Activated CD4-positive, alpha-beta T cell treated with anti-CD3 and anti-CD28 coated beads for 24 hours (primary cell): ENCODE measurements around the gene BRIX1.

Source experiments
- DNase-seq, 2 donors: peaks; one replicate each; pipeline ENCODE4 v3.0.0-alpha.2; 2020; ENCODE audit warnings: low read depth in 2 of 2

The BRIX1 gene, protein sequence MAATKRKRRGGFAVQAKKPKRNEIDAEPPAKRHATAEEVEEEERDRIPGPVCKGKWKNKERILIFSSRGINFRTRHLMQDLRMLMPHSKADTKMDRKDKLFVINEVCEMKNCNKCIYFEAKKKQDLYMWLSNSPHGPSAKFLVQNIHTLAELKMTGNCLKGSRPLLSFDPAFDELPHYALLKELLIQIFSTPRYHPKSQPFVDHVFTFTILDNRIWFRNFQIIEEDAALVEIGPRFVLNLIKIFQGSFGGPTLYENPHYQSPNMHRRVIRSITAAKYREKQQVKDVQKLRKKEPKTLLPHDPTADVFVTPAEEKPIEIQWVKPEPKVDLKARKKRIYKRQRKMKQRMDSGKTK

DNA sequence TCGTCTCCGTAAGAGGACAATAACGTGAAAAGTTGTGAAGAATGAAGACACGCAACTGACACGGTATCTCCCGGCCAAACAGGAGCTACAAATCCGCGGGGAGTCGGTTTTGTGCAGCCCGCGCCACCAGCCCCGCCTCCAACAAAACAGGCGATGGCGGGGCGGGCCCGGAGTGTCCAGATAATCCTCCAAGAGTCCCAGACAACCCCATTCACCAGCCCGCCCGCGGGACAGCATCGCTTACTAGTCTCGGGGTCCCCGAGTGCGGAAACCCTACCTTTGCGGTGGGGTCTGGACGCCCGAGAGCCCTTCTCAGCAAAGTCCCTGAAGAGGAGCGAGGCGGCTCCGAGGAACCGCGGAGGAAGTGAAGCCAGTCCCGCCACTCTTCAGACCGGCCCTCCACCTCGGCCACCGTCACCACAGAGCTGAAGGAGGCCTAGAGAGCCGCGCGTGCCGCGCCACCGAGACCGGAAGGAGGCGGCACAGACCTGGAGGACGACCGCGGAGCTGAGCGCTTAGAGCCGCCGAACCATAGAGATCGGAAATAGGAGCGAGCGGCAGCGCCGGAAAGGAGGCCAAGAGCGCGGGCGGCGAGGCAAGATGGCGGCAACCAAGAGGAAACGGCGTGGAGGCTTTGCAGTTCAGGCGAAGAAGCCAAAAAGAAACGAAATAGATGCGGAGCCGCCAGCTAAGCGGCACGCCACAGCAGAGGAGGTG is at the start of gene BRIX1, which contains the start of gene RAD1:
Gene BRIX1, plus strand, starts transcription at position 573 of the 717 bp plus-strand sequence. Its CDS starts 28 bp downstream, at position 601.
Gene RAD1, minus strand, starts transcription at position 366 of the 717 bp plus-strand sequence. CDS start 612 bp downstream, outside the sequence.
- DNase-seq: peak; percentile 89 to 91

DNA sequence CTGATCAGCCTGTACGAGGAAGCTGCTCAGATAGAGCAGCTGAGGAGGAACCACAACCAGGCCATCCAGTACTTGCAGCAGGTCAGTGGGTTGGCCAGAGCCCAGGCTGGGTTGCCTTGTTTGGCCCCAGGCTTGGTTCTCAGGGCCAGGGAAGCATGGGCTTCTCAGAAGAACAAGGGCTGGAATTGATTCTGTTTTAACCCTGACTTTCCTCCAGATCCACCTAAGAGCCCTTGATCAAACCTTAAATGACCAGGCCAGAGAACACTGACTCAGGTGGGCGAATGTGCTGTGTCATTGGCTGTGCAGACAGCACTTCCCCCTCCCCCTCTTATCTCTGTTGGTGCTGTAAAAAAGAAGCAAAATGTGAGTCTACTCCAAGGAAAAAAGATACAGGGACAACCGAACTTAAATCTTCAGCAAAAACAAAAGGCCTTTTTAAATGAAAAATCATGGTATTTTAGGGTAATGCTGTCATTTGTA is 48.5 kb upstream of the BRIX1 start:
- no peak for DNase-seq

DNA sequence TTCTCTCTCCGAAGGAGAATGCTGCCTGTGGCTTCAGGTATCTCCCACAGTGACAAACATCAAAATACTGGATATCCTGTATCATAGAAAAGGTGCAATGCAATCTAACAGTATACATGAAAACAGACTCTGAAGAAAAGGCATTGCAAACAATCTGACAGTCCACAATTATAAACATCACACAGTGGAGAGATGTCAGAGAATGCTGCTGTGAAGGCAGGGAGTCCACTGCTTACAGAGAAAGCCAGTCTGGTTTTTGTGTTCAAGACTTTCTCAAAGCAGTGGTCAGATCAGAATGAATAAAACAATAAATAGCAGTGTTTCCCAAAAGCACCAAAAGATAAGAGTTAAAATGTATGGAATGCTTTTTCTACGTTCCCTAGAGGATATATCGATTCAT is 47.9 kb upstream of the BRIX1 start:
- DNase-seq: no peak

DNA sequence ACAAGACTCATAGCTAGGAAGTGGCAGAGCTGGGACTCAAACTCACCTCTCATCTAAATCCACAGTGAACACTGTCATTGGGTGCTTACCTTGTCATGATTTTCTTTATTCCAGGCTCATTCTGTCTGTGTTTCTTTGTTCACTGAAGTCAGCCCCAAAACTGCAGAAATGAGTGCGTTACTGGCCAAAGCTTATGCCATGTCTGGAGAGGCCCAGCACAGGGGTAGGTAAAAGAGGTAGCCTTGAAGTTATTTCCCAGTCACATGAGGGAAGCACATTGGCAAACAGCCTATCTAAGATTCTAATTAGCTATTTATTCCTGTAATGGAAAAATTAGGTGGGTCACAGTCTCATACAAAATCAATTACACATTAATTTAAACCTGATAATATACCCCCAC is 46.7 kb upstream of the BRIX1 start:
- no peak for DNase-seq

DNA sequence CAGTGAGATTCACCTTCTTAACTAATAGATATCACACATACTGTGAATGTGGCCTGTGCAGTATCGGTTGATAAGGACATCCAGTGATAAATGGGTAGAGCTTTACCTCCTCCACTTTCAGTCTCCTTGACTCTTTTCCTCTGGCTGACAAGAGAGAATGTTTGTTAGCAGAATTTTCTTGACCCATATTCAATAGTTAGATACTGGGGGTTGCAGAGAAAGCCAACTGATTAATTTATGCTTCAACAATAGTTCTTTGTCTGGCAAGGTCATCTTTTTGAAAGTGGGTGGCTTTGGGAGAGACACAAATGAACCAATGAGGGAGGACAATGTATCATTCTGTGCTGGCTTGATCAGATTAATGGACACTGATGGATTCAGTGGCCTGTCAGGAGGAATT is 46.3 kb upstream of the BRIX1 start:
- no peak for DNase-seq

DNA sequence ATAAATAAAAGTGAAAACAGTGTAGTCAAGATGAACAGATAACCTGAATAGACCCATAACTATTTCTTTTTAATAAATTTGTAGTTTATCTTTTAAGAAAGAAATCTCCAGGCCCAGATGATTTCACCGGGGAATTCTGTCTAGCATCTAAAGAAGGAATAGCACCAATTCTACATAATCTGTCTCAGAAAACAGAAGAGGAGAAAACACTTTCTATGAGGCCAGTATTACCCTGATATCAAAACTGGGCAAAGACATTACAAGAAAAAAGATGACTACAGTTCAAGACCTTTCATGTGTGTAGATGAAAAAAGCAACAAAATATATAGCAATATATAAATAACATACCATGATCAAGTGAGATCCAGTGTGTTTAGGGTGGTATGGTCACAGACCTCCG is 45.1 kb upstream of the BRIX1 start:
- no peak for DNase-seq

DNA sequence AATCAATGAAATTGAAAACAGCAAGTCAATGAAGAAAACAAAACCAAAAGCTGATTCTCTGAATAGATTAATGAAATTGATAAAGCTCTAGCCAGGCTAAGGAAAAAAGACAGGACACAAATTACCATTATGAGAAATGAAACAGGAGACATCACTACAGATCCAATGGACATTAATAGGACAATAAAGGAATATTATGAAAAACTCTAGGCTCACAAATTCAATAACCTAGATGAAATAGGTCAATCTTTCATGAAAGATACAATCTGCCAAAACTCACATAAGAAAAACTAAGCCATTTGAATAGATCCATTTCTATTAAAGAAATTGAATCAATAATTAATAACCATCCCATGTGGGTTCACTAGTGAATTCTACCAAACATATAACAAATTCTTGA is 39.2 kb upstream of the BRIX1 start:
- DNase-seq: no peak

DNA sequence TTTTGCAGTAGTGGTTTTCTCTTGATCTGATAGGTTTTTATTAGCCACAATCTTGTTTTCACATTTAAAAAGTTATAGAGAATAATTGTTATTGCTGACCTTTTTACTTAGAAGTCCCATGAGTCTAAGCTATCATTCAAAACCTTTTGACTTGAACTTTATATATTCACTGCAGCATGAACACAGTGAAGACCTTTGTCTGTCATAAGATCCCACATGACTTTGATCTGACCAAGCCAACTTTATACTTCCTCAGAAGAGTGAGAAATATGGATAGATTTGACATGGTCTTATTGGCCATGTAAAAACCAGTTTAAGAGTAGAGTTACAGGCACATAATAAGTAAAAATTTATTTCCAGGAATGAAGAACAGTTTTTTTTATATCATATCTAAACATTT is 34.3 kb upstream of the BRIX1 start:
- DNase-seq: no peak

DNA sequence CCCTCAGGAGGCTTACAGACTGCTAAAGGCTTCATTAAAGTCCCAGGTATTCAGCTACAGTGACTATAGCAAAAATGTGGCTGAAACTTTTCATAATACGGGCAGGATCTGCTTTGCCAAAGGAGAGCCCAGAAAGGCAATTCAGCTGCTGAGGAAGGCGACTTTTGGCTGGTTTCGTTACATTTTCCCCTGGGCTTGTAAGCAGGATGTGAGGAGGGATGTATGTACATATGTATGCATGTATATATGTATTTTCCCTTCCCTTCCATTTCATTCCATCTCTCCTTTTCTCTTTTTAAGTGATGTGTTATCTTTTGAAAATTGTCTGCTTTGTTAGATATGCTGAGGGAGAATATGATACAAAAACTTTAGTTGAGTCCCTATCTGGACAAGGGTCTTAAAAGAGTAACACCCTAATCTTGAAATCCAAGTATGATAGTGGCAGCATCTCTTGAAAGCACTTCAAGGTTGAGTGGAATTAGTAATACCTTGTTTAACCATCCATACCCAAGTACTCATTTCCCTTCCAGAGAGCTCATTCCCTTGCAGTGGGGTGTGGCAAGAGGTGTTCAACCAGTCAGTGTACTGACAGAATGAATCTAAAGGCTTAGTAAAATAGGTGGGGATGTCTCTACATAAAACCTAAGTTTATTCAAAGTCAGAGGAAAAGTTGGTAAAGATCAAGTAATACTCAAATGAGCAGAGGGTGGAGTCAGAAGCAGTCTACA is 29.0 kb upstream of the BRIX1 start:
- DNase-seq: no peak

DNA sequence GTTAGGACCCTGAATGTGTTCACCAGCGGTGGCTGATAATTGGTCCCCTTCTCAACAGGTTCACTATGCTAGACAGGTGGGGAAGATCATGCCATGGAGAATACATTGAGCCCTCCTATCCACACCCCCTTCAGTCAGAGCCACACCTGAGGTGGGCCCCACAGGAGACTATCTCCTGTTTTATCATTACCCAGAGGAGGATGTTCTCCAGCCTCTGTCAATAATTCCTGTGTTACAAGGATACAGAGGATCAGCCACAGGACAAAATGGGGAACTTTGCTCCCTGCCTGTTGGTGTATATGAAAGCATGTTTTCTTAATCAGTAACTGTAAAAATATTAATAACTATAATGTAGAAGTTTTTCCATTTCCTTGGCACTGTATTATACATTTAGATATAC is 26.1 kb upstream of the BRIX1 start:
- DNase-seq: no peak

DNA sequence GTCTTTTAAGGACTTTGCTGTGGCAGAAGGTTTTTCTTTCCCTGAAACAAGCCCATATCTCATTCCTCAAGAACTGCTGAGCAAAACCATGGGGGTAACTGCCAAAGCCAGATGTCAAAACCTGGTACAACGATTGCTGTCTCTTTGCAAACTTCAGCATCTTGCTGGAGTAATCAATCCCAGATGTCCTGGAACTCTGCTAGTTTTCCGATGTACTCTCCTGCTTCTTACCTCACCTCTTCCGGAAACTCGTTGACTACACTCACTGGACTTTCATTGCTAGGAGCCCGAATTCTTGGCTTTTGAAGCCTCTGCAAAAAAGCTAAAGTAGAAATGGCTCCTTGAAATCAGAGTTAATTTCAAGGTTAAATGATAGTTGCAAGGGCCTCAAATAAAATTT is 23.5 kb upstream of the BRIX1 start:
- DNase-seq: no peak

DNA sequence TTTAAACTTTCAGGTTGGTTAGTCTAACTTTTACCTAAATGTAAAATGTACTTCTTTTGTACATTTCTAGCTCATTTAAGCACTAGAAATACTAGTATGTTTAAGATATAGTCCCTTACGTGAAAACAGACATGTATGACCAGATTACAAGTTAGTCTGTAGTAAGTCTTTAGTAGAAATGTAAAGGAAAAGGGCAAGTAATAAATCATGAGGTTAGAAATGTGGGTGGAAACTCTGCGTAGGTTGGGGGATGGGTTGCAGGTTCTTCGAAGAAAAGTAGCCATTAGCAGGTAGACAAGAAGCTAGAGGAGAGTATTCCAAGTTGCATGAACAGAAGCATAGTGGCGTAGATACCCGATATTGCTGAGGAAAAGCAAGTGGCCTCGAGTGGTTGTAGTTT is 23.1 kb upstream of the BRIX1 start:
- no peak for DNase-seq

DNA sequence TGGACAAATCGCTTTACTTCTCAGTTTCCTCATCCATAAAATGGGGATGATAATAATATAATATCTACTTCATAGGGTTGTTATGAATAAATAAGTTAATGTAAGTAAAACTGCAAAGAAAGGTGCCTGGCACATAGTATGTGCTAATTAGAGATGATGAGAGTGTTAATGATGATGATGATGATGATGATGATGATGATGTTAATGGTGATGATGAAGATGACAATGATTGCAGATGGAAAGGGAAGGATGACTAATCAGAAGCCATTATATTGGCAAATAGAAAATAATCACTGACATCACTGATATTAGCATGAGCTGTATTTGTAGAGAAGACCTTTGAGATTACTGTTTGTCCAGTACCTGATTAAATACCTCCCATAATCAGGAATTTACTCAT is 20.8 kb upstream of the BRIX1 start:
- DNase-seq: no peak

DNA sequence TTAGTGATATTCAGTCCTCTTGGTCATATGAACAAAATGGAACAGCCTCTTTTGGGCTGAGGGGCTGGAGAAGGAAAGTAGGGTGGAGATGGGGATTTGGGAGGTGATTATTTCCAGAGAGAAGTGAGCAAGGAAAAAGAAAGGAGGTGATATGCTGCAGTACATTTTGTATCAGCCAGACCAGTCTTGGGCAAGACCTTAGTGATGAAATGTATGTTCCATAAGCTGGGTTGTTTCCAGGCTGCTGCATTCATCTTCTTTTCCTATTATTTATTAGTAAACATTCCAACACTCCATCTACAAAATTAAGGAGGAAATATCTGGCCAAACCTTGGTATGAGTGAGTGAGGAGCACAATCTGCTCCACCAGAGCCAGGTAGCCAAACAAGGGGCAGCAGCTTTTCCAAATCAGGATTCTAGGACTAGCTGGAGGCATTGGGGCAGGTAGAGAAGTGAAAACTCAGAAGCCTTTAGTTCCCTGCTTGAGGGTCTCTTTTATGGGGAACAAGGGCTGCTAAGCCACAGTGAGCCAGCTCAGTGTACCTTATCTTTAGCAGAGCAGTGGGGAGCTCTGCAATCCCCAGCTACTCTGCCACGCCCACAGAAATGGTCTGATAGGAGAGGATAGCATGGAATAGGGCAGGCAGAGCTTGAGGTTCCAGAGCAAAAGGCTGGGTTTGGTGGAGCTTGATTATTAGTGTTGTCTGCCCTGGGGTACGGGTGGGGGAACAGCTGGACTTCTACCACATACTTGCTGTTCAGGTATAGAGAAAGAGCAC is 19.7 kb upstream of the BRIX1 start:
- DNase-seq: no peak

DNA sequence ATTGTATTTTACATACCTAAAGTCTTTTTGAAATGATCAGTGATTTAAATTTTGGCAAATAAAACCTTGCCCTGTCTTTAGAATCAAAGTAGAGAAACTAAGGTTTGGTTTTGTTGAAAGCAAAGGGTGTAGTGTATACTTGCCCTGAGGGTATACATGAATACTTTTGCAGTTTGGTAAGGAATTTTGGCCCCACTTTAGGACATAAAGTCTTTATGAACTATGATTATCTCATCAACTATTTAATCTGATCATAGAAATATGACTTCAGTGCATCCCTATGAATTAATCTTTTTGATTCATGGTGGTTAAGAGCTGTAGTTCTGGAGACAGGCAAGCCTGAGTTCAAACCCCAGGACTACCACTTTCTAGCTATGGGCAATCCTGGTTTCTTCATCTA is 17.9 kb upstream of the BRIX1 start:
- DNase-seq: no peak

DNA sequence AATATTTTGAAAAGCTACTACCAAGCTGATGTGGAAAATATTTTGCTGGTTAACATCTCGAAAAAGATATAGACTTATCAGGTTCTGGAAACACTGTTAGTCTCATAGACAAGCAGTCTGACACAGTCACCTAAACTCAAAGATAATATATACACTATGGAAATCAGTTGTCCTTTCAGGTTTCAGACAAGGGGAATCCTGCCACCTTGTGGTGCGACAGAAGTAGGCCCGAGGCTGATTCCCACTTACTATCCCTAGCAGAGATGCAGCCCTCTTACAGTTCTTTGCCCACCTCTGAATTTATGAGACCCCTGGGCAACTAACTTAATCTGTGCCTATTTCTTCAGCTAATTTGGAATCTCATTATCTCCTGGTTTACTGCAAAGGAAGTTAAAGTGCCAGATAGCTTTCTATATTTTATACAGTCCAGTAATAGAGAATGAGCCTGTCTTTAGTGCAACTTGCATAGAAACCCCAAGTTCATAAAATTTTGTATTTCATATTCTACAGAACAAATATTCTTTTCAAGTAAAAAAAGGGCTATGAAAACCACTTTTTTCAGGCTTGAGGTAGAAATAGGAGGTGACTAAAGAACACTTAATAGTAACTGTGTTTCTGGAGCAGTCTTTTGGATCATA is 17.1 kb upstream of the BRIX1 start:
- DNase-seq: peak; percentile 30 to 41

DNA sequence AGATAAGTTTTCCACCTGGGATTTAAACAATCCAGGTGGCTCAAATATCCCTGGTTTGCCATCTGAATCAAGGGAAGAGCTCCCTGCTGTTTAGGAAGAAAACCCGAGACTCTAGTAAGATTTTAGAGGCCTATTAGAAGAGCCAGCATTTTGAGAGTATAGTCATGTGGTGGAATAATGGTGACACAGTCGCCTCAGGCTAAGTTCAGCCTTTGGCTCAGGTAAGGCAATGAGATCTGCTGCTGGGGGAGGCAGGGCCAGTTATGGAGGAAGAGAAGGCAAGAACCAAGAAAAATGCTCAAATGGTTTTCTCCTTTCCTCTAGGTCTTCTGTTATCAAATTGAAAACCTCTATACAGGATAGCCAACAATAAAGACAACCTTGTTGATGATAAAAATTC is 16.4 kb upstream of the BRIX1 start:
- DNase-seq: no peak

DNA sequence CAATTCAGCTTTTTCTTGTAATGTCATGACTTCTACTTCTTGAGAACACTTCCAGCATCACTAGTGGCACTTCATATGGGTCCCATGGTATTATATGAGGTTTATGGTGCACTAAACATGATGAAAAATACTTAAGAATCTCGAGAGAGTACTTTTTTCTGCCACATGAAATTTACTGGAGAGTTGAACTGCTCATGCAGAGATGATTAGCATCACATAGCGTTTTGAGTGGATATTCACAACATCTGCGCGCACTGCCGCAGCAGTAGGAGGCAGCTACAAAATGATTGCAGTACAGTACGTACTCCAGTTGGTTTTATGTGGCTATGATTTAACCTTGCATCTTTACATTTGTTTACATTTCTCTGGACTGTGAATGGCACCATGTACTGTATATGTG is 14.9 kb upstream of the BRIX1 start:
- DNase-seq: no peak

DNA sequence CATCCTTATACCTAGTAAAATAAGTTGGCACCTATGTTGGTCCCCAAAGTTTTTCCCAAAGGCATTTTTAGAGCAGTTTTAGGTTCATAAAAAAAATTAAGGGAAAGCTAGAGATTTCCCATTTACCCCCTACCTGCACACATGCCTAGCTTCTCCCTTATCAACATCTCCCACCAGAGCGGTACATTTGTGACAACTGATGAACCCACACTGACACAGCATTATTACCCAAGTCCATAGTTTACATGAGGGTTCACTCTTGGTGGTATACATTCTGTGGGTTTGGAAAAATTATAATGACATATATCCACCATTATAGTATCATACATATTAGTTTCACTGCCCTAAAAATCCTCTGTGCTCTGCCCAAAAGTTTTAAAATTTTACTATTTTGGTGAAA is 12.3 kb upstream of the BRIX1 start:
- no peak for DNase-seq

DNA sequence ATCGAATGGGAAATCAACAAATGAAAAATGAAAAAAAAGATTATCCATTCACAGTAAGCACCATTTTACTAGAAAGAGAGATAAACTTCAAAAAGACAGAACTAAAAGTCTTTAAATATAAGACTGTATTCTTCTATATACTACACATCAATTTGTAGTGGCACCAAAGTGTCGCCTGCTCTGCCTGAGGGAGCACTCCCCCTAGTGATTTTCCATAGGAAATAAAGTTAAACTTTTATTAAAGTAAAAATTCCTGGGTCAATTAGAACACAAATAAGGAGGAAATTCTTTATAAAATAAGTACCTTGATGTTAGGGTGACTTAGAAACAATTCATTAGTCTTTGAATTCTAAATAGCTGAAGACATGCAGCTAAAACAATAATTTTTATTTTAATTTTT is 9.9 kb upstream of the BRIX1 start:
- DNase-seq: no peak

DNA sequence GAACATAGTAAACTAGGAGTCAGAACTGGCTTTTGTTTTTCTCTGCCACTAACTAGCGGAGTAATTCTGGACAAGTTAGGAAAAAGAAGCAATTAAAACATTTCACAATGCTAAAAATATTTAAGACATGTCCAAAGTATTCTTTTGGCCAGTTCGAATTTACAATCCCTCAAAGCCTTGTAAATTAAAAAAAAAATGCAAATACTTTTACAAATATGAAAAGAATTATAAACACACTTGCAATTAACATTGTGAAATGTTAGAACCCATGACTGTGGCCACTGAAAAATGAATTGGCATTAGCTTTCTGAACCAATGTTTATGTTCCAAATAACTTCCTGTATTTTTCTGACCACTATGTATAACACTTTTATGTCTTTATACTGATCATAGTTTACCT is 2.4 kb upstream of the BRIX1 start:
- no peak for DNase-seq
